A673 (cell line): ENCODE data around the gene HSPB8. TPM values are rescaled to one million over a fixed set of nuclear protein-coding genes. Genes with fewer than 3 reads are reported as not detected.

ENCODE experiments used
- BruUV-seq: library from RNA; stranded (reverse); fragments of 400-500 nt; replicated peaks from 2 replicates; lab custom pipeline; 2021; lab: Mats Ljungman, UMichigan
- CTCF ChIA-PET: fragments of 300-600 bp; sonication (Branson Sonifier 250); formaldehyde crosslinking; loops from one replicate; lab custom pipeline; 2022; ENCODE audit warnings: antibody characterized with exemption; lab: Charles Lee
- POLR2A ChIA-PET: fragments of 300-600 bp; sonication (Branson Sonifier 250); formaldehyde crosslinking; loops from one replicate; lab custom pipeline; 2022; ENCODE audit warnings: antibody characterized with exemption; ENCODE audit not compliant: low non-redundant PET; lab: Charles Lee
- DNase-seq: peaks from one replicate; pipeline ENCODE4 v3.0.0-alpha.2; 2015; ENCODE audit warnings: low spot score
- H3K27ac ChIP-seq: fragments of 200-600 bp; sonication (generic); 2 replicates; pipeline ENCODE4 v1.5.1; 2016; ENCODE audit warnings: mixed run types, low read depth, mild to moderate bottlenecking, mixed read lengths, antibody characterized with exemption, low read length; ENCODE audit not compliant: poor library complexity, severe bottlenecking
- H3K27me3 ChIP-seq: fragments of 200-600 bp; sonication (generic); replicated peaks from 2 replicates; pipeline ENCODE4 v1.6.1; 2017; ENCODE audit warnings: mixed run types, low read depth, mild to moderate bottlenecking, mixed read lengths, antibody characterized with exemption, low read length; ENCODE audit not compliant: insufficient read depth, poor library complexity
- H3K36me3 ChIP-seq: fragments of 200-600 bp; sonication (generic); 2 replicates; pipeline ENCODE4 v1.6.1; 2016; ENCODE audit warnings: mixed run types, mild to moderate bottlenecking, mixed read lengths, antibody characterized with exemption, low read length; ENCODE audit not compliant: insufficient read depth, poor library complexity, severe bottlenecking
- H3K4me1 ChIP-seq: fragments of 200-600 bp; sonication (generic); 2 replicates; pipeline ENCODE4 v1.6.1; 2017; ENCODE audit warnings: mixed run types, mild to moderate bottlenecking, mixed read lengths, antibody characterized with exemption, low read length; ENCODE audit not compliant: insufficient read depth, poor library complexity, severe bottlenecking
- H3K4me3 ChIP-seq: fragments of 200-600 bp; sonication (generic); 2 replicates; pipeline ENCODE4 v1.5.1; 2016; ENCODE audit warnings: low read depth, mixed run types, mild to moderate bottlenecking, mixed read lengths, low read length; ENCODE audit not compliant: poor library complexity, severe bottlenecking
- H3K9me3 ChIP-seq: fragments of 200-600 bp; sonication (generic); 2 replicates; pipeline ENCODE4 v1.6.1; 2016; ENCODE audit warnings: mixed run types, low read depth, mild to moderate bottlenecking, mixed read lengths, antibody characterized with exemption, low read length; ENCODE audit not compliant: poor library complexity, severe bottlenecking
- CTCF ChIP-seq: fragments of 300-800, 200-600 bp; sonication (generic); conservative IDR thresholded peaks from 2 replicates; pipeline ENCODE4 v1.5.1; 2017; ENCODE audit warnings: low read depth, mild to moderate bottlenecking, antibody characterized with exemption, low read length, moderate library complexity, mixed read lengths
- EZH2 ChIP-seq: fragments of 200-600 bp; sonication (generic); IDR thresholded peaks from 2 replicates; pipeline ENCODE4 v1.6.1; 2017; ENCODE audit warnings: borderline replicate concordance, low read depth, mild to moderate bottlenecking, mixed read lengths, antibody characterized with exemption, low read length; ENCODE audit not compliant: poor library complexity, severe bottlenecking
- intact Hi-C: fragments of 100-400 bp; cut with micrococcal nuclease; formaldehyde crosslinking; loops from one replicate; pipeline ENCODE4 v1.10.0; 2022; ENCODE audit not compliant: unreplicated experiment
- total RNA-seq: library from RNA; stranded (reverse); gene quantifications from 2 replicates; pipeline ENCODE4 v1.2.3, GENCODE V29; 2021

The HSPB8 gene
- total RNA-seq, 1 experiment from 2014 or later = 0.13 TPM

GRCh38 chr12:119227292-119227691 is 48.6 kb downstream of the HSPB8 start:
- POLR2A ChIA-PET = no interaction called here
- Histone ChIP-seq H3K4me1 (no peaks in the 10 kb centered on the region), H3K27ac (no peak overlapping the region), H3K4me3 (no peak overlapping the region), H3K27me3 (peaks cover 12% of the 10 kb centered on the region), H3K9me3 (no peaks in the 10 kb centered on the region), H3K36me3 (no peaks in the 10 kb centered on the region)
- TF ChIP-seq CTCF = no peak
- TF ChIP-seq EZH2 = no peak
- BruUV-seq = no TSS peak
- intact Hi-C loops = no loop called here
- no peak for DNase-seq
- CTCF ChIA-PET = no interaction called here

GRCh38 chr12:119229205-119229604 is 50.5 kb downstream of the HSPB8 start:
- CTCF ChIA-PET = no interaction called here
- H3K27ac ChIP-seq = no peak overlapping the region
- H3K4me3 ChIP-seq = no peak overlapping the region
- no peaks in the 10 kb centered on the region for H3K9me3 ChIP-seq
- intact Hi-C loops = no loop called here
- POLR2A ChIA-PET = no interaction called here
- H3K4me1 ChIP-seq = no peaks in the 10 kb centered on the region
- DNase-seq = no peak
- H3K27me3 ChIP-seq = peaks cover 20% of the 10 kb centered on the region
- no peaks in the 10 kb centered on the region for H3K36me3 ChIP-seq
- BruUV-seq = no TSS peak
- TF ChIP-seq CTCF = no peak
- TF ChIP-seq EZH2 = no peak

GRCh38 chr12:119229837-119230236 is 51.1 kb downstream of the HSPB8 start:
- Histone ChIP-seq H3K4me1 (no peaks in the 10 kb centered on the region), H3K27ac (no peak overlapping the region), H3K27me3 (peaks cover 23% of the 10 kb centered on the region), H3K4me3 (no peak overlapping the region), H3K36me3 (no peaks in the 10 kb centered on the region), H3K9me3 (no peaks in the 10 kb centered on the region)
- BruUV-seq = no TSS peak
- CTCF ChIA-PET = no interaction called here
- POLR2A ChIA-PET = no interaction called here
- intact Hi-C loops = no loop called here
- DNase-seq = peak; percentile 59
- TF ChIP-seq EZH2 = no peak
- no peak for TF ChIP-seq CTCF
